ENCODE data around the gene MAPK8IP2.

MAPK8IP2 gene

GRCh38 chr22:50579752-50580151 lies 20.8 kb upstream of the MAPK8IP2 start:
- CTCF ChIA-PET = interaction anchor here (2.3 kb wide), 1 partner anchor 16 kb away, joined by 12 read pairs; the partner anchor contains the start of gene SYCE3
- no peak overlapping the region for H3K4me3 ChIP-seq (ENCODE audit: low read depth, low read length)
- peaks cover 33 to 67% of the 10 kb centered on the region in 2 experiments for H3K36me3 ChIP-seq (ENCODE audit: control insufficient read depth in 2 of 2, insufficient read depth in 1 of 2, low read length in 2 of 2)
- H3K9me3 ChIP-seq (ENCODE audit: control insufficient read depth, insufficient read depth, low read depth, low read length) = no peaks in the 10 kb centered on the region
- POLR2A ChIA-PET = no interaction called here
- H3K27ac ChIP-seq (ENCODE audit: extremely low read depth, low read depth, low read length) = no peak overlapping the region
- H3K4me1 ChIP-seq (ENCODE audit: control insufficient read depth, insufficient read depth, low read length) = peaks cover 3% of the 10 kb centered on the region; the same call in 1 of the 2 replicates
- no peak for TF ChIP-seq ZNF473 (tag by site-specific recombination; IDR thresholded peaks at IDR 0.05)
- TF ChIP-seq ZNF341 (tag by site-specific recombination; IDR thresholded peaks at IDR 0.05; ENCODE audit: low read depth) = peak; percentile 67

GRCh38 chr22:50581031-50581949 lies 19.3 kb upstream of the MAPK8IP2 start:
- peak overlapping the region; percentile 80 for H3K4me3 ChIP-seq (ENCODE audit: low read depth, low read length)
- peaks cover 25 to 61% of the 10 kb centered on the region in 2 experiments for H3K36me3 ChIP-seq (ENCODE audit: control insufficient read depth in 2 of 2, insufficient read depth in 1 of 2, low read length in 2 of 2)
- peaks cover 3% of the 10 kb centered on the region; the same call in 1 of the 2 replicates for H3K4me1 ChIP-seq (ENCODE audit: control insufficient read depth, insufficient read depth, low read length)
- H3K9me3 ChIP-seq (ENCODE audit: control insufficient read depth, insufficient read depth, low read depth, low read length) = no peaks in the 10 kb centered on the region
- peak overlapping the region; percentile 99; the same call in 1 of the 2 replicates for H3K27ac ChIP-seq (ENCODE audit: extremely low read depth, low read depth, low read length)
- CTCF ChIA-PET = interaction anchor here (0.6 to 1.5 kb wide), 4 partner anchors 18 to 119 kb away, joined by 3 to 11 read pairs (median 4); partner anchors contain the start of genes SCO2 and SYCE3
- no peak for TF ChIP-seq ZNF114 (tag by site-specific recombination; IDR thresholded peaks at IDR 0.05)
- no peak for TF ChIP-seq ZNF302 (tag by site-specific recombination; IDR thresholded peaks at IDR 0.05; ENCODE audit: low read depth)
- TF ChIP-seq, protein P1, sequence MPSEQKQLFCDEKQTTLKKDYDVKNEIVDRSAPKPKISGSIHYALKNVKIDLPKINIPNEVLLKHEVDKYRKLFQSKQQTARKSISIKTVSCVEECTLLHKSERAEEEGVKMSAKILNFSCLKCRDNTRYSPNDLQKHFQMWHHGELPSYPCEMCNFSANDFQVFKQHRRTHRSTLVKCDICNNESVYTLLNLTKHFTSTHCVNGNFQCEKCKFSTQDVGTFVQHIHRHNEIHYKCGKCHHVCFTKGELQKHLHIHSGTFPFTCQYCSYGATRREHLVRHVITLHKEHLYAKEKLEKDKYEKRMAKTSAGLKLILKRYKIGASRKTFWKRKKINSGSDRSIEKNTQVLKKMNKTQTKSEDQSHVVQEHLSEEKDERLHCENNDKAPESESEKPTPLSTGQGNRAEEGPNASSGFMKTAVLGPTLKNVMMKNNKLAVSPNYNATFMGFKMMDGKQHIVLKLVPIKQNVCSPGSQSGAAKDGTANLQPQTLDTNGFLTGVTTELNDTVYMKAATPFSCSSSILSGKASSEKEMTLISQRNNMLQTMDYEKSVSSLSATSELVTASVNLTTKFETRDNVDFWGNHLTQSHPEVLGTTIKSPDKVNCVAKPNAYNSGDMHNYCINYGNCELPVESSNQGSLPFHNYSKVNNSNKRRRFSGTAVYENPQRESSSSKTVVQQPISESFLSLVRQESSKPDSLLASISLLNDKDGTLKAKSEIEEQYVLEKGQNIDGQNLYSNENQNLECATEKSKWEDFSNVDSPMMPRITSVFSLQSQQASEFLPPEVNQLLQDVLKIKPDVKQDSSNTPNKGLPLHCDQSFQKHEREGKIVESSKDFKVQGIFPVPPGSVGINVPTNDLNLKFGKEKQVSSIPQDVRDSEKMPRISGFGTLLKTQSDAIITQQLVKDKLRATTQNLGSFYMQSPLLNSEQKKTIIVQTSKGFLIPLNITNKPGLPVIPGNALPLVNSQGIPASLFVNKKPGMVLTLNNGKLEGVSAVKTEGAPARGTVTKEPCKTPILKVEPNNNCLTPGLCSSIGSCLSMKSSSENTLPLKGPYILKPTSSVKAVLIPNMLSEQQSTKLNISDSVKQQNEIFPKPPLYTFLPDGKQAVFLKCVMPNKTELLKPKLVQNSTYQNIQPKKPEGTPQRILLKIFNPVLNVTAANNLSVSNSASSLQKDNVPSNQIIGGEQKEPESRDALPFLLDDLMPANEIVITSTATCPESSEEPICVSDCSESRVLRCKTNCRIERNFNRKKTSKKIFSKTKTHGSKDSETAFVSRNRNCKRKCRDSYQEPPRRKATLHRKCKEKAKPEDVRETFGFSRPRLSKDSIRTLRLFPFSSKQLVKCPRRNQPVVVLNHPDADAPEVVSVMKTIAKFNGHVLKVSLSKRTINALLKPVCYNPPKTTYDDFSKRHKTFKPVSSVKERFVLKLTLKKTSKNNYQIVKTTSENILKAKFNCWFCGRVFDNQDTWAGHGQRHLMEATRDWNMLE (tag by site-specific recombination; conservative IDR thresholded peaks at IDR 0.05; ENCODE audit: low read depth) = no peak
- TF ChIP-seq GFI1B (tag by site-specific recombination; IDR thresholded peaks at IDR 0.05) = no peak
- no peak for TF ChIP-seq WT1 (tag by site-specific recombination; IDR thresholded peaks at IDR 0.05)
- peak; percentile 75 for TF ChIP-seq ZFHX2 (tag by site-specific recombination; conservative IDR thresholded peaks at IDR 0.05)
- no peak for TF ChIP-seq ZNF624 (tag by site-specific recombination; IDR thresholded peaks at IDR 0.05)
- TF ChIP-seq ZNF354C (tag by site-specific recombination; IDR thresholded peaks at IDR 0.05; ENCODE audit: borderline replicate concordance, low read depth) = no peak
- TF ChIP-seq YY2 (tag by site-specific recombination; IDR thresholded peaks at IDR 0.05) = peak; percentile 58; the same call in 1 of the 2 replicates
- TF ChIP-seq ZNF426 (tag by site-specific recombination; IDR thresholded peaks at IDR 0.05) = no peak
- 0 out of 2 replicates have a peak, but pooled peaks have one; percentile 17 for TF ChIP-seq GLIS2 (tag by site-specific recombination; IDR thresholded peaks at IDR 0.05)
- TF ChIP-seq ZBTB48 (tag by site-specific recombination; IDR thresholded peaks at IDR 0.05) = no peak
- 0 out of 2 replicates have a peak, but pooled peaks have one; percentile 23 for TF ChIP-seq GLIS1 (tag by site-specific recombination; IDR thresholded peaks at IDR 0.05)
- TF ChIP-seq ZSCAN16 (tag by site-specific recombination; IDR thresholded peaks at IDR 0.05) = no peak
- peak; percentile 66 for TF ChIP-seq EGR2 (tag by site-specific recombination; IDR thresholded peaks at IDR 0.05; ENCODE audit: low read depth)
- no peak for TF ChIP-seq ZNF239 (tag by site-specific recombination; IDR thresholded peaks at IDR 0.05)
- TF ChIP-seq ZNF660 (tag by site-specific recombination; IDR thresholded peaks at IDR 0.05) = peak; percentile 58; the same call in 1 of the 2 replicates
- no peak for TF ChIP-seq ZNF174 (tag by site-specific recombination; IDR thresholded peaks at IDR 0.05)
- POLR2A ChIA-PET = interaction anchor here (0.6 to 3.2 kb wide), 5 partner anchors 9 to 56 kb away, joined by 3 to 22 read pairs (median 15); partner anchors contain the start of genes SCO2 and SYCE3
